HUDEP-2 (cell line): ENCODE data around the gene XPO5.
A peak's percentile ranks its signal among the peaks of the same experiment; 100 is the strongest.
"Not testable (repeated sequence)": the region's sequence is repeated elsewhere in the genome, so short reads cannot be mapped to it uniquely, and the experiment has no call there.

ENCODE experiments used
- DNase-seq, 76 experiments: peaks; one replicate each; lab custom pipeline; 2025; ENCODE audit not compliant: unreplicated experiment in 76 of 76; lab: John Stamatoyannopoulos, UW

Gene XPO5

DNA sequence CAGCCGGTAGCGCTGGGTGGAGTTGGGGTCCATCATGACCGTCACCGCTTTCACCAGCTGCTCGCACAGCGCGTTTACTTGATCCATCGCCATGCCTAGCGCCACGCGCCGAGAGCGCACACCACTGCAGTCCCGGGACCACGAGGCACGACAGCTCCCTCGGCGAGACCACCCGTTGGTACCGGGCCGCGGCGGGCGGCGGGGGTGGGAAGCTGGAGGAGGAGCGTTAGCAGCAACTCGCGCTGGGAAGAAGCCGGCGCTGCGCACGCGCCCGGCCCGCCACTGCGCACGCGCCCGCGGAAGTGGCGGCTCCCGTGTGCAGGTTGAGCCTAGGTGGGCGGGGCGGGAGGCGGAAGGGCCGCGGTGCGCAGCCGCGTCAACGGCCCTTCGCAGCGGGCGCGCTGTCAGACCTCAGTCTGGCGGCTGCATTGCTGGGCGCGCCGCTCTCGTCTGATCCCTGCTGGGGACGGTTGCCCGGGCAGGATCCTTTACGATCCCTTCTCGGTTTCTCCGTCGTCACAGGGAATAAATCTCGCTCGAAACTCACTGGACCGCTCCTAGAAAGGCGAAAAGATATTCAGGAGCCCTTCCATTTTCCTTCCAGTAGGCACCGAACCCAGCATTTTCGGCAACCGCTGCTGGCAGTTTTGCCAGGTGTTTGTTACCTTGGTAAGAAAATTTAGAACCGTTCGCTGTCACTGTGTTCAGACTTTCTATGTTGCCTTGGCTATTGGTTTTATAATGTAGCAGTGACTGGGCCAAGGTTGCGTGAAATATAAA lies at the start of gene XPO5, which contains the start of gene POLH:
Gene XPO5, minus strand, starts transcription at position 267 of the 780 bp plus-strand sequence. Its CDS starts 174 bp downstream, at position 93.
Gene POLH, plus strand, starts transcription at position 414 of the 780 bp plus-strand sequence. CDS start 6,135 bp downstream, outside the sequence.
- DNase-seq = peak in 75 of 76 experiments; percentile 28 to 97 (median 91)

DNA sequence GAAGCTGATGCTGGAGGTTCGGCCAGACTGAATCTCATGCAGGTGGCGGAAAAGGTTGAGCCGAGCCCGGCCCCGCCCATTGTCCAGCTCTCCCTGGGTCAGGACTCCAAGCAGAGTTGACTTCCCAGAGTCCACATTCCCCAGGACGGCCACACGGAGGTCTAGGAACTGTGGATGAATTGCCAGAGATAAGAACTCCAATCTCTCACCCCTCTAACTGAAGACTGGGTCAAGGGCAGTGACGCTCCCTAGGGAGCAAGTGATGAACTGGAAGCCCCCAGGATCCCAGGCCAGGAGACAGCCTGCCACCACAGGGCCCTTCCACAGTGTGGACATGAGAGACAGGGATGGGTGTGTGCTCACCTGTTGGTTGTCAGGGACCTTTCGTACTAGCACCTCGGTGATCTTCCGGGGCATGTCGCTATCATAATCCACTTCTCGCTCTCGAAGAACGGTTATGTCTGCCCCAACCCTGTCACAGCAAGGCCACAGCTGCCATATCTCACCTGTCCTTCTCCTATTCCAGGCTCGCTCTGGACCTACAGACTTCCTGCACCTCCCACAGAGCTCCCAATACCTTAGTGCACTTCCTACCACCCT lies 49.7 kb upstream of the XPO5 start:
- no peak for DNase-seq

DNA sequence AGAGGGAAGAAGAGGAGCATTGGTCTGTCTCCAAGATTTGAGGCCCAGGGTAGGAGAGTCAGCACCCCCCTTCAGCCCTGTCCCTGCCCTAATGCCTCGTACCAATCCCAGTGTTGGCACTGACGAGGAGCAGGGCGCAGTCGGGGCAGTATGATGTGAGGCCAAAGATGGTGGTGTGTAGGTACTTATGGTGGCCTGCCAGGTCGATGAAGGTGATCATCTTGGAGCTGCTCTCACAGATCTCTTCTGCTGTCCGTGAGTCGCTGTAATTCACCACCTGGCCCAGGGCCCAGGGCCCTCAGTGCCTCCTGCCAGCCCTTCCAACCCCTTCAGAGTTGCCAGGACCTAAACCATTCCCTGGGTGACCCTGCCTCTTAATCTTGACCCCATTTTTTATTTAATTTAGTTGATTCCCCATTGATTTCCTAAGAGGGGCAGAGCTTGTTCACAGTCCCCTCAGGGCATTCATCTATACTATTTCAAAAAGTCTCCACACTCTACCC lies 49.0 kb upstream of the XPO5 start:
- DNase-seq = no peak

DNA sequence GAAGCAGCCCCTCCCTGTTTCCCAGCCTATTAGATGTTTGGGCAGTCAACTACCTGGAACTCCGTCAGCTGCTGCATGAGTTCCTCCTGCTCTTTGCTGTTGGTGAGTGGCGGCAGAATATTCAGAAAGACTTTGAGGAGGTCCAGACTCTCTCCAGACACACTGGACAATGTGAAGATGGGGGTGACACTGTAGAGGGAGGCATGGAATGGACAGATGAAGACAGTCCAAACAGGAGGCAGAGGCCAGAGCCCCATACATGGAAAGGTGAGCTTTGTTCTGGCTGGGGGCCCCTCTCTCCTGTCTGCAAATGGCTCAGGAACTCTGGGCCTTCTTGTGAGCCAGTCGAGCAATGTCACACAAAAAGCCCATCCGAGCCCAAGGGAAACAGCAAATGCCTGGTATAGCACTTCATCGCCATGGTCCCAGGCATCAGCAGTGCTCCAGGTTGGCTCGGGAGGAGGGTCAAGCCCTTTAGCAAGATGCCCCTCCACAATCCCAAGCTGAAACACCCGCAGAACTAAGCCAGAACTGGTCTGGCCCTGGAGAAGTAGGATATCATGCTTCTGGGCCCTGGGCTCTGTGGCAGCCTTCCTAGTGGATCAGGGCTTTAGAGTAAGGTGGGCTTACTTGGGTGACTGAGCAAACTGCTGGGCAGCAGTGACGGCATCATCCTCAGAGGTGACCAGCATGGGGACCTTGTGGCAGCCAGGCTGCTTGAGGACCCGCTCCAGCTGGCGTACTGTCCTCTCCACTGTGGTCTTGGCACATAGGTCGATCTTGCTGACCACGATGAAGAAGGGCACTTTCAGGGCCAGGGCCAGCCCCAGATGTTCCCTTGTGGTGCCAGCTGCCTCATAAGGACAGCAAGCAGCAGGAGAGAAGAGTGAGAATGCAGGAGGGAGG lies 48.3 kb upstream of the XPO5 start:
- no peak for DNase-seq

DNA sequence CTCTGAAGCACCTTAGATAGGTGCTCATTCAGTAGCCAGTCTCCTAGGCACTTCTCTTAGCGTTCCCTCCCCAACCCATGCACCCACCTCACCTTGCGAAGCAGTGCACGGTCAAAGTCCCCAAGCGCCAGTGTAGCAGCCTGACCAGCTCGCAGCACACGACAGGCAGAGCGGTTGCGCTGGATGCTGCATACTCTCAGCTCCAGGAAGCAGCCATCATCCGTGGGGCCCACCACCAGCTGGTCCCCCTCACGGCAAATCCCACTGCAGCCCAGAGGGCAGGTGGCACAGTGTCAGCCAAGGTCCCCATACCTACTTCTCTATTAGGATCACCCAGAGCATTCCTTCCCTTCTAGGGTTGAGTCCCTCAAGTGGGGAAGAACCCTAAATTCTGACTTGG lies 46.7 kb upstream of the XPO5 start:
- DNase-seq = no peak

DNA sequence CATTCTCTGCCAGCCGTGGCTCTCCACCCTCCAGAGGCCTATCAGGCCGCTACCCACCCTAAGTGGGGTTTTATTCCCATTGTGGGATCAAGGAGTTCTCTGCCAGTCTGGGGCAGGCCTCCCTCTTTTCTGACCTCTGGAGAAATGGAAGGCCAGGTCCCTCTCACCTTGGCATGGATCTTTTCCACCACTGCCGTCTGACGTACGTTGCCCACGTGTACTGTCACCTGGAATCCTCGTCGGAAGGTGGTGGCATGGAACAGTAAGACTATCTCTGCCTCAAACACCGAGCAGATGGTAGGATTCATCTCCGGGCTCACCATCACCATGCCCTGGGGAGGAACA lies 46.0 kb upstream of the XPO5 start:
- no peak for DNase-seq

DNA sequence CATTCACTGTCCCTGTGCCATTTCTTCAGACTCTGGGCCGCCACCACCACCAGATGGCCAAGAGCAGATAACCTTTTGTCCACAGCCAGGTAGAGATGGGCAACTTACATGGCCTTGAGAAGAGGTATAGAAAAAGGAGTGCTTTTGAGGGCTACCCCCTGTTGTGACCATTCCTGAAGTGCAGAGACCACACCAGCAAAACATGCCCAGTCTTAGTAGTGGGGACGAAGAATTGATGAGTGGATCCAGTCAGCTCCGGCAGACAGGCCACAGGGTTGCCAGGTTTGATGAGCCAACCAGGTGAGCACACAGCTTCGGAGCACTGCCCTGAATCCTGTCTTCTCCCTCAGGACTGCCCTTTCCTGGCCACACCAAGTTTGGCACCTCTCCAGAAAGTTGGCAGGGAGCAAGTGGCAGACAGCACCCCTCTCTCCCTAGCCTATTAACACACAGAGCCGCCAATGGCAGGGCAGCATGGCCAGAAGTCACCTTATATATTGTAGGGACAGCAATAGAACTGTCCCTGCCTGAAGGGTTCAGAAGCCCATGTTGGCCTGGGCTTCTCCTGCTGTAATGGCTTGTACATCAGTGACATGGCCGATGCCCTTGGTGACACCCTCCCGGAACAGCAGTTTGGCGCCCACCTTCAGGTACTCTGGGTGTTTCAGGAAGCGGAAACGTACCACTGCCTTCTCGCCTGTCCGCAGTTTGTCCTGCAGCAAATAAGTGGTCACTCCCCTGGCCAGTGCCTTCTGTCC lies 45.4 kb upstream of the XPO5 start:
- DNase-seq = no peak

DNA sequence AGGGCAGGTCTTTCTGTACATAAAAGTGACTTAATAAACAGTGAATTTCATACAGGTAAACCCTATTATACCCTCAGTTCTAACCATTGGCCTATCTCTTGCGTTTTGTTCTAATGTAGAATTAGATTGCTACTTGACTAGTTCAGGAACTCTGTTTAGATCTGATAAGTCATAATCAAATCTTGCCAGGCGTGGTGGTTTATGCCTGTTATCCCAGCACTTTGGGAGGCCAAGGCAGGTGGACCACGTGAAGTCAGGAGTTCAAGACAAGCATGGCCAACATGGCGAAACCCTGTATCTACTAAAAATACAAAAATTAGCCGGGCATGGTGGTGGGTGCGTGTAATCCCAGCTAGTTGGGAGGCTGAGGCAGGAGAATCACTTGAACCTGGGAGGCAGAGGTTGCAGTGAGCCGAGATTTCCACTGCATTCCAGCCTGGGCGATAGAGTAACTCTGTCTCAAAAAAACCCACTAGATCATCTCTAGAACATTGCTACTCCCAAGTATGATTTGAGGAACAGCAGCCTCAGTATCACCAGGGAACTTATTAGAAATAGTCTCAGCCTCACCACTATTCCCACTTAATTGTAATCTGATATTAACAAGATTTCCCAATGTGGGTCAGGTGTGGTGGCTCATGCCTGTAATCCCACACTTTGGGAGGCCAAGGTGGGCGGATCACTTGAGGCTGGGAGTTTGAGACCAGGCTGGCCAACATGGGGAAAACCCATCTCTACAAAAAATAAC lies 41.1 kb upstream of the XPO5 start:
- DNase-seq = peak in 15 of 76 experiments; percentile 5 to 56 (median 26)

DNA sequence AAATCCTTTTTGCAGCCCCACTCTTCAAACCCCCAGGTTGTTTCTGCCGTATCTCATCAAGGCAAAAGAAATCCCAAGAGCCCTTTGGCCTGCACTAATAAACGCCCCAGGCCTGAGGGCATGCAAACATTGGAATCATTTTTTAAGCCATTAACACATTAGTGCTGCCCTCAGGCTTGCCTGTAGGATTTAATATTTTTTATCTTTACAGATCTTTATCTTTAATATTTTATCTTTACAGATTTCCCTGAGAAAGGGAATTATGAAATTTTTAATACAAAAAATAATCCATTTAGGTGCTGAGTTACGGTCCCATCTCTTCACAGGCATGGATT lies 38.5 kb upstream of the XPO5 start:
- no peak for DNase-seq

DNA sequence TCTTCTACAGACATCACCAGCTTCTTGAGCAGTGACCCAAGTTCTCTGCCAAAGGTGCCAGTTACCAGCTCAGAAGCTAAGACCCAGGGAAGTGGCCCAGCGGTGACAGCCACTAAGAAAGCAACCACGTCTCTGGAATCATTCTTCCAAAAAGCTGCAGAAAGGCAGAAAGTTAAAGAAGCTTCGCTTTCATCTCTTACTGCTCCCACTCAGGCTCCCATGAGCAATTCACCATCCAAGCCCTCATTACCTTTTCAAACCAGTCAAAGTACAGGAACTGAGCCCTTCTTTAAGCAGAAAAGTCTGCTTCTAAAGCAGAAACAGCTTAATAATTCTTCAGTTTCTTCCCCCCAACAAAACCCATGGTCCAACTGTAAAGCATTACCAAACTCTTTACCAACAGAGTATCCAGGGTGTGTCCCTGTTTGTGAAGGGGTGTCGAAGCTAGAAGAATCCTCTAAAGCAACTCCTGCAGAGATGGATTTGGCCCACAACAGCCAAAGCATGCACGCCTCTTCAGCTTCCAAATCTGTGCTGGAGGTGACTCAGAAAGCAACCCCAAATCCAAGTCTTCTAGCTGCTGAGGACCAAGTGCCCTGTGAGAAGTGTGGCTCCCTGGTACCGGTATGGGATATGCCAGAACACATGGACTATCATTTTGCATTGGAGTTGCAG lies 38.0 kb upstream of the XPO5 start:
- DNase-seq = no peak

DNA sequence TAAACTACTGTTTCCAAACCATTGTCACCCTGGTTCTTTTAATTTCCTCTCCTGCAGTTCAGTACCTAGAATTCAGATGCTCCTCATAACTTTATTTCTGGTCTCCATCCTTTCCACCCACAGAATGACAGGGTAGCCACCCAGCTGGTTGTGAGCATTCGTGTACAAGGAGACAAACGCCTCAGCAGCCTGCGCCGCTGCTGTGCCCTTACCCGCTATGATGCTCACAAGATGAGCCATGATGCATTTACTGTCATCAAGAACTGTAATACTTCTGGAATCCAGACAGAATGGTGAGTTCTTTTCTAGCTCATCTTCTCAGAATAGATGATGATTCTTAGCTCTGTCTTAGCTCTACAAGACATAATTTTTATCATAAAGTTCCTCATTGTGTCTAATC lies 34.6 kb upstream of the XPO5 start:
- no peak for DNase-seq

DNA sequence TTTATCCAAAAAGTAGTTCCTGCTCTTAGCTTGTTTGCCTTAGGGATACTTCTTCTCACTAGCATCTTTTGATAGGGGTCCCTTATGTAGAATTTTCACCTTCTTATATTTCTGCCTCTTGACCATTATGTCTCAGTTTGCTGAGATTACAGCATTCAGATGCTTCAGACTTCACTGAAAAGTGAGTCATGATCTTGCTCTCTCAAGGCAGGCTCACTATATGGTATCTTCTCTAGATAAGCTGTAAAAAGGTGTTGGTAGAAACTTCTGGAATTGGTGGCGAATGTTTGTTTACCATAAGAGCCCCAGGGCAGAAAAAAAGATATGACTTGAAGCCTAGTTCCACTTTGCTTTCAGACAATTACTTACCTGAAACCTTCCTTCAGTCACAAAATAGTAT lies 33.6 kb upstream of the XPO5 start:
- DNase-seq = no peak

DNA sequence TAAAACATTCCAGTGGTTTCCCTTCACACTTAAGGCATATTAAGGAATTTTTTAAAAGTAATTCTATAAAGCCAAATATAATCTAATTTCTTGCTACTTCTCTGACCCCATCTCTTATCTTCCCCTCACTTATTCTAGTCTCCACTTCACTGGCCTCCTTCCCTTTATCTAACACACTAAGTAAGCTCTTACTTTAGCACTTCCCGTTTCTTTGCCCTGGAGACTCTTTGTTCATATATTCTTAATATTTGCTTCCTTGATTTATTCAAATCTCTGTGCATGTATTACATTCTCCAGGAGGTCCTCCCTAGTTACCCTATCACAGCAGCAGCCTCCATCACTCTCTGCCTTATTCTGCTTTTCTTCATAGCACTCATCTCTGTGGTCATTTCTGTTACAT lies 33.0 kb upstream of the XPO5 start:
- DNase-seq = no peak

DNA sequence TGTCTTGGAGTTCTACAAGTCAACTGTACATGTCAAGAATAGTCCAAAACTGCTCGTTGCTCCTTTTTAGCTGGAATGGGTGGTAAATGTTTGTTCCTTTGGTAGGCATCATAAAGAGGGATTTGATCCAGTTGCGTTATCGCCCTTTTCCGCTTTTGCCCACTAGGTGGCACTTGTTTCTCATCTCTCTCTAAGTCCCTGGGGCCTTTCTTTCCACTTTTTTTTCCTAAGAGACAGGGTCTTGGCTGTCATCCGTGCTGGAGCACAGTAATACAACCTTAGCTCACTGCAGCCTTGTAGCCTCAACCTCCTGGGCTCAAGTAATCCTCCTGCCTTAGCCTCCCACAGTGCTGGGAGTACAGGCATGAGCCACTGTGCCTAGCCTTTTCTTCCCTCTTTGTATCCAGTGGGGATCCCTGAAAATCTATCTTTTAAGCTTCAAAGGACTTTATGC lies 32.5 kb upstream of the XPO5 start:
- peak in 62 of 76 experiments; percentile 14 to 75 (median 52) for DNase-seq

DNA sequence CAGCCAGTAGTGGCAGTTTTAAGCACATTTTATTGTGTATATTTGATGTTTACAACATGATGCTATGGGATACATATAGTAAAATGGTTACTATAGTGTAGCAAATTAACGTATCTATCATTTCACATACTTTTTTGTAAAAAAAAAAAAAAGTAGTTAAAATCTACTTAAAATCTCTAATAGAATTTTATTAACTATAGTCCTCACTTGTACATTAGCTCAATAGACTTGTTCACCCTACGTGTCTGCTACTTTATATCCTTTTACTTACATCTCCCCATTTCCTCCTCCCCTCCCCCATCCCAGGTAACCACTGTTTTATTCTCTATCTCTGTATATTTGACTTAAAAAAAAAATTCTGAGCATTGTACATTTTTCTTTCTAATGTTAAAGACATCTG lies 30.2 kb upstream of the XPO5 start:
- no peak for DNase-seq

DNA sequence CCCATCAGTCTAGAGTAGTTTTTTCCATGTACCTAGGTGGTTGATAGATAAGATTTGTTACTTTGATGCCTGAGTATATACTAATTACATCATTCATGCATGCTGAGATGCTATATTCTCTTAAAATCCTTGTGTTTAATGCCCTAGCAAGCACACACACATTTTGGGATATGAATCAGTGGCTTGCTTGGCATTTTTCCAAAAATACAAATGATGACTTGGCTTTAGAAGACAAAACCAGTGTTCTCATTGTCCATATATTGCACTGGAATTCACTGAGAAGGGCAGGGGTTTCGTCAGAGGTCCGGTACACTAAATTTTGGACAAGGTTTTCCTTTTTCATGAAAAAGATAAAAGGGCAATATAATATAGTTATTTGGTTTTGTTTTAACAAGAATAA lies 28.3 kb upstream of the XPO5 start:
- no peak for DNase-seq

DNA sequence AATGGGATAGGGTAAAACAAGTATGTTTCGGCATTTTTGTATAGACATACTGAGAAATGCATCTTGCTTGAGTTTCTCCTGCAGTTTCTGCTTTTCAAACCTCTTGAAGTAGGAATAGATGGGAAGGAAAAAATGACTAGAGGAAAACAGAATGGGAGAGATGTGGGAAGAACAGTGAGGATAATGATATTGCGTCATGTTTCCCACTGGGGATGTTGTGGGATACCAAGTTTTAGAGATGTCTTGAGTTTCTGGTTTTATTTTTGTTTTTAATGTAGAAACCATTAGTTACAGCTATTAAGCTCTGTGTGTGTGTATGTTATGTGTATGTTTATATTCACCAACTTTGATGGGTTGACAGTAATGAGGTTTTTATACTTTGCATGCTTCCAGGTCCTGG lies 24.8 kb upstream of the XPO5 start:
- DNase-seq = no peak

DNA sequence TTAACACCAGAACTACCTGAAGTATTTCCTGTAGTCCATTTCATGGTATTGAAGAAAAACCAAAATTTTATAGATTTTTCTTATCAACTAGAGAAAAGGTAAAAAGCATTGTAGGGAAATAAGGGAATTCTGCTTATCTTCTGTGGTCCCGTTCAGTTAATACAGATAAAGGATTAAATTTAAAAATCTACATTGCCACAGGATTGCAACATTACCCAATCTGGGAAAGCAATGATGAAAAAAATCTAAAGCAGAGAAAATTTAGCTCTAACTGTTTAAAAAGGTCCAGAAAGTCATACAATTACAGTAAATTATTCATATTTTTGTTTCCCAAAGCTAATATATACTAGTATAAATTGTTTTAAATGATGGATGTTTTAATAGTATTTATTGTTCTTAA lies 18.1 kb upstream of the XPO5 start:
- no peak for DNase-seq

DNA sequence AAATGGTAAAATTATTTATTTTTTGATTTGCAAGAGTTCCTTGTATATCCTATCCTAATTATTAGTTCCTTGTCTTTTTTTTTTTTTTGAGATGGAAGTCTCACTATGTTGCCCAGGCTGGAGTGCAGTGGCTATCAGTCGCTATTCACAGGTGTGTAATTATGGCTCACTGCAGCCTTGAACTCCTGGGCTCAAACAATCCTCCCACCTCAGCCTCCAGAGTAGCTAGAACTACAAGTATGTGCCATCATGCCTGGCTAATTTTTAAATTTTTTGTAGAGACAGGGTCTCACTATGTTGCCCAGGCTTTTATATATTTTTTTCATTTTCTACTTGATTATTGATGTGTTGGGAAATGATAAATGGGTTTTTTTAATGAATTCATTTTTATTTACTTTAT lies 13.7 kb upstream of the XPO5 start:
- DNase-seq = not testable (repeated sequence)
